SJCRH30 (cell line): ENCODE results near the gene CHST11. TPM values are rescaled to one million over a fixed set of nuclear protein-coding genes. Genes with fewer than 3 reads are reported as not detected.

Source experiments
- DNase-seq, 2 experiments: peaks; one replicate each; pipeline ENCODE4 v3.0.0-alpha.2; 2015 to 2020
- H3K27ac ChIP-seq: fragments of 250-450 bp; sonication (Bioruptor Pico); 2 replicates; pipeline ENCODE4 v1.5.1; 2020; ENCODE audit warnings: mild to moderate bottlenecking, moderate library complexity
- H3K27me3 ChIP-seq: fragments of 250-450 bp; sonication (Bioruptor Pico); 2 replicates; pipeline ENCODE4 v1.5.1; 2020; ENCODE audit warnings: mild to moderate bottlenecking, moderate library complexity
- H3K36me3 ChIP-seq: fragments of 250-450 bp; sonication (Bioruptor Pico); 2 replicates; pipeline ENCODE4 v1.5.1; 2020; ENCODE audit warnings: mild to moderate bottlenecking, moderate library complexity
- H3K4me1 ChIP-seq: fragments of 250-450 bp; sonication (Bioruptor Pico); 2 replicates; pipeline ENCODE4 v1.5.1; 2020; ENCODE audit warnings: mild to moderate bottlenecking, moderate library complexity
- H3K4me3 ChIP-seq: fragments of 250-450 bp; sonication (Bioruptor Pico); 2 replicates; pipeline ENCODE4 v1.5.1; 2020; ENCODE audit warnings: mild to moderate bottlenecking, moderate library complexity
- H3K9me3 ChIP-seq: fragments of 250-450 bp; sonication (Bioruptor Pico); replicated peaks from 2 replicates; pipeline ENCODE4 v1.5.1; 2020; ENCODE audit warnings: mild to moderate bottlenecking, moderate library complexity
- total RNA-seq: library from RNA; depleted of rRNA; stranded (reverse); fragments of >200 nt; shearing (Covaris generic); gene quantifications from 2 replicates; pipeline ENCODE4 v1.2.3, GENCODE V29; 2014

Gene CHST11
- total RNA-seq, 1 experiment from 2014 or later, result 37.0 TPM

- Histone ChIP-seq H3K4me3 (no peak overlapping the region), H3K9me3 (no peaks in the 10 kb centered on the region), H3K27ac (no peak overlapping the region), H3K36me3 (no peaks in the 10 kb centered on the region), H3K4me1 (peaks cover 7% of the 10 kb centered on the region), H3K27me3 (no peaks in the 10 kb centered on the region)
- DNase-seq, result no peak
Observed at GRCh38 chr12:104747955-104748354, 291.2 kb downstream of the CHST11 start.

GRCh38 chr12:104748356-104748755, 291.6 kb downstream of the CHST11 start:
- no peak for DNase-seq
- no peak overlapping the region for H3K4me3 ChIP-seq

GRCh38 chr12:104748790-104749189, 292.0 kb downstream of the CHST11 start:
- H3K4me3 ChIP-seq, result no peak overlapping the region
- DNase-seq, result no peak
- H3K27ac ChIP-seq, result no peak overlapping the region
- H3K36me3 ChIP-seq, result no peaks in the 10 kb centered on the region
- H3K4me1 ChIP-seq, result peaks cover 3% of the 10 kb centered on the region
- H3K9me3 ChIP-seq, result no peaks in the 10 kb centered on the region
- H3K27me3 ChIP-seq, result no peaks in the 10 kb centered on the region

More at GRCh38 chr12:104748356-104748755, 291.6 kb downstream of the CHST11 start:
- no peaks in the 10 kb centered on the region for H3K27me3 ChIP-seq
- H3K36me3 ChIP-seq, result no peaks in the 10 kb centered on the region
- H3K4me1 ChIP-seq, result peaks cover 3% of the 10 kb centered on the region
- no peaks in the 10 kb centered on the region for H3K9me3 ChIP-seq
- no peak overlapping the region for H3K27ac ChIP-seq

- no peak overlapping the region for H3K4me3 ChIP-seq
- H3K27me3 ChIP-seq, result no peaks in the 10 kb centered on the region
- no peak overlapping the region for H3K27ac ChIP-seq
- no peaks in the 10 kb centered on the region for H3K9me3 ChIP-seq
- H3K4me1 ChIP-seq, result peaks cover 3% of the 10 kb centered on the region
- H3K36me3 ChIP-seq, result no peaks in the 10 kb centered on the region
- DNase-seq, result no peak
Observed at GRCh38 chr12:104749545-104749944, 292.8 kb downstream of the CHST11 start.

- H3K27ac ChIP-seq, result no peak overlapping the region
- no peak overlapping the region for H3K4me3 ChIP-seq
- H3K4me1 ChIP-seq, result peaks cover 3% of the 10 kb centered on the region
- DNase-seq, result no peak
- H3K9me3 ChIP-seq, result no peaks in the 10 kb centered on the region
- H3K36me3 ChIP-seq, result no peaks in the 10 kb centered on the region
- H3K27me3 ChIP-seq, result no peaks in the 10 kb centered on the region
Observed at GRCh38 chr12:104750061-104750460, 293.3 kb downstream of the CHST11 start.

- no peak for DNase-seq
Observed at GRCh38 chr12:104751120-104751519, 294.4 kb downstream of the CHST11 start.

GRCh38 chr12:104751594-104751993, 294.8 kb downstream of the CHST11 start:
- no peaks in the 10 kb centered on the region for H3K9me3 ChIP-seq
- H3K27ac ChIP-seq, result no peak overlapping the region
- H3K36me3 ChIP-seq, result no peaks in the 10 kb centered on the region
- no peaks in the 10 kb centered on the region for H3K27me3 ChIP-seq
- H3K4me1 ChIP-seq, result peaks cover 3% of the 10 kb centered on the region
- no peak overlapping the region for H3K4me3 ChIP-seq
- no peak for DNase-seq

More at GRCh38 chr12:104751120-104751519, 294.4 kb downstream of the CHST11 start:
- Histone ChIP-seq H3K9me3 (no peaks in the 10 kb centered on the region), H3K4me3 (no peak overlapping the region), H3K27me3 (no peaks in the 10 kb centered on the region), H3K36me3 (no peaks in the 10 kb centered on the region), H3K4me1 (peaks cover 3% of the 10 kb centered on the region), H3K27ac (no peak overlapping the region)

- no peaks in the 10 kb centered on the region for H3K36me3 ChIP-seq
- DNase-seq, result no peak
- no peaks in the 10 kb centered on the region for H3K27me3 ChIP-seq
- H3K27ac ChIP-seq, result no peak overlapping the region
- no peak overlapping the region for H3K4me3 ChIP-seq
- no peaks in the 10 kb centered on the region for H3K9me3 ChIP-seq
- H3K4me1 ChIP-seq, result peaks cover 3% of the 10 kb centered on the region
Observed at GRCh38 chr12:104752016-104752415, 295.3 kb downstream of the CHST11 start.

- no peak for DNase-seq
- Histone ChIP-seq H3K4me1 (peaks cover 3% of the 10 kb centered on the region), H3K4me3 (no peak overlapping the region), H3K27ac (no peak overlapping the region), H3K27me3 (no peaks in the 10 kb centered on the region), H3K36me3 (no peaks in the 10 kb centered on the region), H3K9me3 (no peaks in the 10 kb centered on the region)
Observed at GRCh38 chr12:104752881-104753280, 296.1 kb downstream of the CHST11 start.

GRCh38 chr12:104756901-104757300, 300.2 kb downstream of the CHST11 start:
- Histone ChIP-seq H3K36me3 (no peaks in the 10 kb centered on the region), H3K4me1 (no peaks in the 10 kb centered on the region), H3K9me3 (no peaks in the 10 kb centered on the region), H3K27ac (no peak overlapping the region), H3K4me3 (no peak overlapping the region), H3K27me3 (no peaks in the 10 kb centered on the region)
- DNase-seq, result no peak

- H3K4me1 ChIP-seq, result no peaks in the 10 kb centered on the region
- no peak for DNase-seq
- no peaks in the 10 kb centered on the region for H3K36me3 ChIP-seq
- no peaks in the 10 kb centered on the region for H3K9me3 ChIP-seq
- H3K27ac ChIP-seq, result no peak overlapping the region
- H3K4me3 ChIP-seq, result no peak overlapping the region
- H3K27me3 ChIP-seq, result no peaks in the 10 kb centered on the region
Observed at GRCh38 chr12:104758771-104759170, 302.0 kb downstream of the CHST11 start.

GRCh38 chr12:104761091-104761490, 304.3 kb downstream of the CHST11 start:
- Histone ChIP-seq H3K4me3 (no peak overlapping the region), H3K27me3 (no peaks in the 10 kb centered on the region), H3K4me1 (no peaks in the 10 kb centered on the region), H3K36me3 (no peaks in the 10 kb centered on the region), H3K9me3 (no peaks in the 10 kb centered on the region), H3K27ac (no peak overlapping the region)
- DNase-seq, result no peak

- Histone ChIP-seq H3K4me1 (no peaks in the 10 kb centered on the region), H3K27me3 (no peaks in the 10 kb centered on the region), H3K9me3 (no peaks in the 10 kb centered on the region), H3K4me3 (no peak overlapping the region), H3K36me3 (no peaks in the 10 kb centered on the region), H3K27ac (no peak overlapping the region)
- DNase-seq, result no peak
Observed at GRCh38 chr12:104761611-104762010, 304.9 kb downstream of the CHST11 start.

GRCh38 chr12:104763168-104763805, 306.5 kb downstream of the CHST11 start:
- H3K27me3 ChIP-seq, result no peaks in the 10 kb centered on the region
- no peak for DNase-seq
- no peaks in the 10 kb centered on the region for H3K9me3 ChIP-seq

GRCh38 chr12:104764225-104765091, 307.7 kb downstream of the CHST11 start:
- Histone ChIP-seq H3K4me1 (peaks cover 4% of the 10 kb centered on the region; the same call in 1 of the 2 replicates), H3K27ac (no peak overlapping the region), H3K4me3 (no peak overlapping the region), H3K27me3 (no peaks in the 10 kb centered on the region), H3K36me3 (no peaks in the 10 kb centered on the region), H3K9me3 (no peaks in the 10 kb centered on the region)
- DNase-seq, result no peak

More at GRCh38 chr12:104763168-104763805, 306.5 kb downstream of the CHST11 start:
- Histone ChIP-seq H3K4me3 (no peak overlapping the region), H3K4me1 (peaks cover 4% of the 10 kb centered on the region; the same call in 1 of the 2 replicates), H3K27ac (no peak overlapping the region), H3K36me3 (no peaks in the 10 kb centered on the region)
